GM06990 (cell line): ENCODE data around the gene RAD9B.

ENCODE experiments used
- DNase-seq: peaks from one replicate; pipeline ENCODE4 v3.0.0-alpha.2; 2011; ENCODE audit not compliant: insufficient read length; ENCODE audit errors: extremely low read depth
- H3K27me3 ChIP-seq: replicated peaks from 2 replicates; pipeline ENCODE4 v1.6.0; 2011; ENCODE audit warnings: low read length; ENCODE audit not compliant: control insufficient read depth, insufficient read depth
- H3K36me3 ChIP-seq: 2 replicates; pipeline ENCODE4 v1.5.1; 2011; ENCODE audit warnings: low read length; ENCODE audit not compliant: control insufficient read depth, insufficient read depth
- H3K4me3 ChIP-seq: replicated peaks from 2 replicates; pipeline ENCODE4 v1.5.1; 2011; ENCODE audit warnings: low read depth, mild to moderate bottlenecking, control low read depth, low read length
- CTCF ChIP-seq: IDR thresholded peaks from 2 replicates; pipeline ENCODE4 v1.5.1; 2011; ENCODE audit warnings: low read length, control low read depth, mild to moderate bottlenecking, inconsistent platforms; ENCODE audit not compliant: insufficient read depth, poor library complexity, severe bottlenecking

RAD9B gene

GRCh38 chr12:110546339-110546738, 44.2 kb downstream of the RAD9B start:
- H3K36me3 ChIP-seq: peaks cover 7% of the 10 kb centered on the region
- DNase-seq: no peak
- no peak for TF ChIP-seq CTCF
- no peak overlapping the region for H3K4me3 ChIP-seq
- H3K27me3 ChIP-seq: no peaks in the 10 kb centered on the region

GRCh38 chr12:110547090-110547489, 45.0 kb downstream of the RAD9B start:
- DNase-seq: no peak
- no peak for TF ChIP-seq CTCF
- Histone ChIP-seq H3K36me3 (peaks cover 7% of the 10 kb centered on the region), H3K4me3 (no peak overlapping the region), H3K27me3 (no peaks in the 10 kb centered on the region)

- no peak for DNase-seq
- peaks cover 6% of the 10 kb centered on the region for H3K36me3 ChIP-seq
- H3K27me3 ChIP-seq: no peaks in the 10 kb centered on the region
- H3K4me3 ChIP-seq: no peak overlapping the region
- no peak for TF ChIP-seq CTCF
Measured at GRCh38 chr12:110548678-110549077, 46.5 kb downstream of the RAD9B start.

- TF ChIP-seq CTCF: no peak
Measured at GRCh38 chr12:110549716-110550115, 47.6 kb downstream of the RAD9B start.

GRCh38 chr12:110550981-110551380, 48.9 kb downstream of the RAD9B start:
- TF ChIP-seq CTCF: no peak
- DNase-seq: no peak
- no peak overlapping the region for H3K4me3 ChIP-seq
- H3K36me3 ChIP-seq: peaks cover 3% of the 10 kb centered on the region
- no peaks in the 10 kb centered on the region for H3K27me3 ChIP-seq

More at GRCh38 chr12:110549716-110550115, 47.6 kb downstream of the RAD9B start:
- Histone ChIP-seq H3K27me3 (no peaks in the 10 kb centered on the region), H3K36me3 (peaks cover 5% of the 10 kb centered on the region), H3K4me3 (no peak overlapping the region)
- no peak for DNase-seq
